HEK293 (cell line): ENCODE results near the gene ZCCHC2.

Source experiments
- CTCF ChIA-PET: fragments of 350-600 bp; formaldehyde crosslinking; extraction: SDS; loops from one replicate; lab custom pipeline; 2021; ENCODE audit warnings: antibody characterized with exemption; lab: Yijun Ruan, JAX
- POLR2A ChIA-PET: fragments of 300-600 bp; formaldehyde crosslinking; extraction: SDS; loops from one replicate; lab custom pipeline; 2020; ENCODE audit warnings: antibody characterized with exemption, inconsistent platforms; lab: Yijun Ruan, JAX
- H3K27ac ChIP-seq: fragments of 200-500 bp; sonication (Bioruptor generic); 2 replicates; pipeline ENCODE4 v1.5.1; 2014; ENCODE audit warnings: low read depth, low read length, control low read depth, inconsistent platforms; ENCODE audit errors: extremely low read depth
- H3K36me3 ChIP-seq, 2 experiments: fragments of 200-500 bp in 1 of 2; sonication (Bioruptor generic) in 1 of 2; 1 replicate in 1 of 2; 2 replicates in 1 of 2; pipeline ENCODE4 v1.5.1; 2014 to 2017; ENCODE audit warnings: inconsistent platforms in 2 of 2, low read length in 2 of 2; ENCODE audit not compliant: control insufficient read depth in 2 of 2, insufficient read depth in 1 of 2
- H3K4me1 ChIP-seq: fragments of 200-500 bp; sonication (Bioruptor generic); 2 replicates; pipeline ENCODE4 v1.5.1; 2014; ENCODE audit warnings: mild to moderate bottlenecking, low read length, inconsistent platforms; ENCODE audit not compliant: control insufficient read depth, insufficient read depth
- H3K4me3 ChIP-seq: 2 replicates; pipeline ENCODE4 v1.5.1; 2011; ENCODE audit warnings: low read depth, mild to moderate bottlenecking, control low read depth, low read length, moderate library complexity
- H3K9me3 ChIP-seq: fragments of 200-500 bp; sonication (Bioruptor generic); 2 replicates; pipeline ENCODE4 v1.5.1; 2014; ENCODE audit warnings: low read depth, low read length, inconsistent platforms; ENCODE audit not compliant: control insufficient read depth, insufficient read depth
- GLIS1 ChIP-seq: fragments of 450-650 bp; formaldehyde crosslinking; IDR thresholded peaks from 2 replicates; pipeline ENCODE4 v1.5.1; 2016; ENCODE audit warnings: missing biosample characterization, missing genetic modification characterization
- GLIS2 ChIP-seq: fragments of 450-650 bp; formaldehyde crosslinking; IDR thresholded peaks from 2 replicates; pipeline ENCODE4 v1.5.1; 2016; ENCODE audit warnings: missing biosample characterization, missing genetic modification characterization
- HOXC10 ChIP-seq: sonication (generic); formaldehyde crosslinking; IDR thresholded peaks from 2 replicates; pipeline ENCODE4 v1.8.1; 2023; ENCODE audit warnings: mild to moderate bottlenecking, missing genetic modification reagents
- KLF17 ChIP-seq: fragments of 450-650 bp; formaldehyde crosslinking; IDR thresholded peaks from 2 replicates; pipeline ENCODE4 v1.5.1; 2016; ENCODE audit warnings: missing biosample characterization, missing genetic modification characterization
- MZF1 ChIP-seq: fragments of 450-650 bp; formaldehyde crosslinking; IDR thresholded peaks from 2 replicates; pipeline ENCODE4 v1.5.1; 2017; ENCODE audit warnings: missing biosample characterization, missing genetic modification characterization, borderline replicate concordance
- ZBTB20 ChIP-seq: fragments of 450-650 bp; formaldehyde crosslinking; IDR thresholded peaks from 2 replicates; pipeline ENCODE4 v1.5.1; 2016; ENCODE audit warnings: missing biosample characterization, missing genetic modification characterization
- ZBTB21 ChIP-seq: fragments of 450-650 bp; formaldehyde crosslinking; IDR thresholded peaks from 2 replicates; pipeline ENCODE4 v1.5.1; 2017; ENCODE audit warnings: missing biosample characterization, missing genetic modification characterization
- ZBTB8A ChIP-seq: fragments of 450-650 bp; formaldehyde crosslinking; IDR thresholded peaks from 2 replicates; pipeline ENCODE4 v1.5.1; 2016; ENCODE audit warnings: missing biosample characterization, missing genetic modification characterization
- ZNF121 ChIP-seq: fragments of 450-650 bp; formaldehyde crosslinking; IDR thresholded peaks from 2 replicates; pipeline ENCODE4 v1.5.1; 2016; ENCODE audit warnings: missing biosample characterization, missing genetic modification characterization
- ZNF16 ChIP-seq: fragments of 450-650 bp; formaldehyde crosslinking; IDR thresholded peaks from 2 replicates; pipeline ENCODE4 v1.5.1; 2016; ENCODE audit warnings: low read depth, missing biosample characterization, missing genetic modification characterization
- ZNF169 ChIP-seq: fragments of 450-650 bp; formaldehyde crosslinking; IDR thresholded peaks from 2 replicates; pipeline ENCODE4 v1.5.1; 2016; ENCODE audit warnings: missing biosample characterization, missing genetic modification characterization
- ZNF174 ChIP-seq: fragments of 450-650 bp; formaldehyde crosslinking; IDR thresholded peaks from 2 replicates; pipeline ENCODE4 v1.5.0; 2017; ENCODE audit warnings: missing biosample characterization, mild to moderate bottlenecking, missing genetic modification characterization
- ZNF221 ChIP-seq: fragments of 450-650 bp; formaldehyde crosslinking; IDR thresholded peaks from 2 replicates; pipeline ENCODE4 v1.5.1; 2017; ENCODE audit warnings: missing biosample characterization, missing genetic modification characterization, borderline replicate concordance
- ZNF335 ChIP-seq: fragments of 450-650 bp; formaldehyde crosslinking; conservative IDR thresholded peaks from 2 replicates; pipeline ENCODE4 v1.5.1; 2016; ENCODE audit warnings: missing biosample characterization, missing genetic modification characterization
- ZNF404 ChIP-seq: fragments of 450-650 bp; formaldehyde crosslinking; IDR thresholded peaks from 2 replicates; pipeline ENCODE4 v1.5.1; 2017; ENCODE audit warnings: missing biosample characterization, missing genetic modification characterization
- ZNF416 ChIP-seq: fragments of 450-650 bp; formaldehyde crosslinking; IDR thresholded peaks from 2 replicates; pipeline ENCODE4 v1.5.1; 2016; ENCODE audit warnings: missing biosample characterization, missing genetic modification characterization
- ZNF776 ChIP-seq: fragments of 450-650 bp; formaldehyde crosslinking; IDR thresholded peaks from 2 replicates; pipeline ENCODE4 v1.5.0; 2017; ENCODE audit warnings: missing biosample characterization, missing genetic modification characterization, borderline replicate concordance
- ZSCAN16 ChIP-seq: fragments of 450-650 bp; formaldehyde crosslinking; IDR thresholded peaks from 2 replicates; pipeline ENCODE4 v1.5.1; 2016; ENCODE audit warnings: missing biosample characterization, missing genetic modification characterization
- TF ChIP-seq, protein P1 (sequence below): fragments of 450-650 bp; formaldehyde crosslinking; IDR thresholded peaks from 2 replicates; pipeline ENCODE4 v1.5.1; 2016; ENCODE audit warnings: missing biosample characterization, missing genetic modification characterization

Gene ZCCHC2

GRCh38 chr18:62518460-62519375, 4.1 kb upstream of the ZCCHC2 start:
- Histone ChIP-seq H3K9me3 (no peaks in the 10 kb centered on the region), H3K27ac (no peak overlapping the region), H3K4me1 (peaks cover 6% of the 10 kb centered on the region), H3K36me3 (no peaks in the 10 kb centered on the region), H3K4me3 (no peak overlapping the region)
- POLR2A ChIA-PET = no interaction called here
- CTCF ChIA-PET = interaction anchor here (0.6 kb wide), 1 partner anchor 84 kb away, joined by 3 read pairs; no protein-coding TSS in a partner anchor
- no peak for TF ChIP-seq GLIS2 (tag by site-specific recombination)
- no peak for TF ChIP-seq ZNF169
- no peak for TF ChIP-seq ZNF416 (tag by site-specific recombination)
- no peak for TF ChIP-seq ZNF404

GRCh38 chr18:62519684-62520083, 3.1 kb upstream of the ZCCHC2 start:
- H3K4me3 ChIP-seq = no peak overlapping the region
- no peaks in the 10 kb centered on the region for H3K9me3 ChIP-seq
- POLR2A ChIA-PET = no interaction called here
- H3K36me3 ChIP-seq = no peaks in the 10 kb centered on the region
- CTCF ChIA-PET = no interaction called here
- no peak for TF ChIP-seq ZSCAN16 (tag by site-specific recombination)
- no peak overlapping the region for H3K27ac ChIP-seq
- peaks cover 6% of the 10 kb centered on the region for H3K4me1 ChIP-seq

DNA sequence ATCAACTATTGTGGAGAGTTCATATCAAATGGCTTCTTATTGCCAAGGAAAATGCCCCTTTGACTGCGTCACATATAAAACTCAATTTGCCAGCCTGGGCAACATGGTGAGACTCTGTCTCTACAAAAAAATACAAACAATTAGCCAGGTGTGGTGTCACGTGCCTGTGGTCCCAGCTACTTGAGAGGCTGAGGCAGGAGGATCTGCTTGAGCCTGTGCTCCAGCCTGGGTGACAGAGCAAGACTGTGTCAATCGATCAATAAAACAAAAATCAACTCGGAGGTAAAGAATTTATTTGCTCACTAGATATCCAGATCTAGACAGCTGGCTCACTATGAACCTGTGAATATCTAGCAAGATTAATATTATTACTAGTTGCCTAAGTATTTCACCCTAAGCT, 1.7 kb upstream of the ZCCHC2 start:
- POLR2A ChIA-PET = interaction anchor here (2.0 to 3.2 kb wide), 2 partner anchors 10 to 70 kb away, joined by 10 to 18 read pairs; no protein-coding TSS in a partner anchor
- Histone ChIP-seq H3K4me3 (no peak overlapping the region), H3K27ac (no peak overlapping the region)

GRCh38 chr18:62521593-62521992, 1.2 kb upstream of the ZCCHC2 start:
- TF ChIP-seq, protein P1, sequence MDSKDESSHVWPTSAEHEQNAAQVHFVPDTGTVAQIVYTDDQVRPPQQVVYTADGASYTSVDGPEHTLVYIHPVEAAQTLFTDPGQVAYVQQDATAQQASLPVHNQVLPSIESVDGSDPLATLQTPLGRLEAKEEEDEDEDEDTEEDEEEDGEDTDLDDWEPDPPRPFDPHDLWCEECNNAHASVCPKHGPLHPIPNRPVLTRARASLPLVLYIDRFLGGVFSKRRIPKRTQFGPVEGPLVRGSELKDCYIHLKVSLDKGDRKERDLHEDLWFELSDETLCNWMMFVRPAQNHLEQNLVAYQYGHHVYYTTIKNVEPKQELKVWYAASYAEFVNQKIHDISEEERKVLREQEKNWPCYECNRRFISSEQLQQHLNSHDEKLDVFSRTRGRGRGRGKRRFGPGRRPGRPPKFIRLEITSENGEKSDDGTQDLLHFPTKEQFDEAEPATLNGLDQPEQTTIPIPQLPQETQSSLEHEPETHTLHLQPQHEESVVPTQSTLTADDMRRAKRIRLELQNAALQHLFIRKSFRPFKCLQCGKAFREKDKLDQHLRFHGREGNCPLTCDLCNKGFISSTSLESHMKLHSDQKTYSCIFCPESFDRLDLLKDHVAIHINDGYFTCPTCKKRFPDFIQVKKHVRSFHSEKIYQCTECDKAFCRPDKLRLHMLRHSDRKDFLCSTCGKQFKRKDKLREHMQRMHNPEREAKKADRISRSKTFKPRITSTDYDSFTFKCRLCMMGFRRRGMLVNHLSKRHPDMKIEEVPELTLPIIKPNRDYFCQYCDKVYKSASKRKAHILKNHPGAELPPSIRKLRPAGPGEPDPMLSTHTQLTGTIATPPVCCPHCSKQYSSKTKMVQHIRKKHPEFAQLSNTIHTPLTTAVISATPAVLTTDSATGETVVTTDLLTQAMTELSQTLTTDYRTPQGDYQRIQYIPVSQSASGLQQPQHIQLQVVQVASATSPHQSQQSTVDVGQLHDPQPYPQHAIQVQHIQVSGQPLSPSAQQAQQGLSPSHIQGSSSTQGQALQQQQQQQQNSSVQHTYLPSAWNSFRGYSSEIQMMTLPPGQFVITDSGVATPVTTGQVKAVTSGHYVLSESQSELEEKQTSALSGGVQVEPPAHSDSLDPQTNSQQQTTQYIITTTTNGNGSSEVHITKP (tag by site-specific recombination) = peak; percentile 54
- TF ChIP-seq ZBTB21 (tag by site-specific recombination) = no peak
- TF ChIP-seq, all 188 proteins: peak for 1
- no peaks in the 10 kb centered on the region for H3K36me3 ChIP-seq
- no peaks in the 10 kb centered on the region for H3K9me3 ChIP-seq
- ChIA-PET POLR2A (interaction anchor here (2.0 to 3.2 kb wide), 3 partner anchors 10 to 101 kb away, joined by 10 to 18 read pairs (median 12); no protein-coding TSS in a partner anchor), CTCF (interaction anchor here (0.6 to 2.4 kb wide), 9 partner anchors 9 to 819 kb away, joined by 3 to 16 read pairs (median 3); no protein-coding TSS in a partner anchor)
- peaks cover 11% of the 10 kb centered on the region for H3K4me1 ChIP-seq
- H3K4me3 ChIP-seq = no peak overlapping the region
- H3K27ac ChIP-seq = no peak overlapping the region

More for the DNA sequence above, 1.7 kb upstream of the ZCCHC2 start:
- Histone ChIP-seq H3K4me1 (peaks cover 11% of the 10 kb centered on the region), H3K36me3 (no peaks in the 10 kb centered on the region)
- no peak for TF ChIP-seq ZNF121 (tag by site-specific recombination)
- TF ChIP-seq, all 188 proteins: peak for 0
- no peaks in the 10 kb centered on the region for H3K9me3 ChIP-seq
- CTCF ChIA-PET = interaction anchor here (1.1 to 2.4 kb wide), 4 partner anchors 9 to 95 kb away, joined by 3 to 16 read pairs (median 6); no protein-coding TSS in a partner anchor

DNA sequence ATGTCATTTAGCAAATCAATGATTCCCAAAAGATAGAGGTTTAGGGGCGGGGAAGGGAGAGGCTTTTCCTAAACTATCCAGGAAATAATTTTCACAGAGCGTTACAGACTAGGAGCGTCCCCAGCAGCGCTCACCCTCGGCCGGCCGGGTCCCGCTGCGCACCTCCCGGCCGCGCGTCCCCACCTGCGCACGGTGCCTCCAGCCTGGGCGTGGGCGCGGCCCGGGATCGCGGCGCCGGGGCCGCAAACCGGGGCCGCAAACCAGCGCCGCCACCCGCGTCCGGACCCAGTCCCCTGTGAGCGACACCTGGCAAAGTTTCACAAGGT, 684 bp upstream of the ZCCHC2 start:
- CTCF ChIA-PET = interaction anchor here (0.6 to 2.4 kb wide), 10 partner anchors 10 to 819 kb away, joined by 3 to 16 read pairs (median 3); no protein-coding TSS in a partner anchor
- no peaks in the 10 kb centered on the region for H3K36me3 ChIP-seq
- peak overlapping the region; percentile 62 for H3K4me3 ChIP-seq
- POLR2A ChIA-PET = interaction anchor here (0.6 to 3.2 kb wide), 16 partner anchors 11 to 846 kb away, joined by 3 to 18 read pairs (median 4); partner anchors contain the start of genes PIGN and RELCH
- no peaks in the 10 kb centered on the region for H3K9me3 ChIP-seq
- peaks cover 13% of the 10 kb centered on the region for H3K4me1 ChIP-seq
- H3K27ac ChIP-seq = peak overlapping the region; percentile 97
- TF ChIP-seq ZNF174 (no peak), ZNF776 (tag by site-specific recombination) (no peak), HOXC10 (CRISPR knock-in tag) (no peak), KLF17 (no peak), ZBTB20 (no peak), ZNF16 (tag by site-specific recombination) (no peak), MZF1 (tag by site-specific recombination) (no peak), ZBTB8A (tag by site-specific recombination) (no peak), GLIS1 (tag by site-specific recombination) (no peak), ZNF335 (tag by site-specific recombination) (no peak), ZNF221 (tag by site-specific recombination) (no peak)
